ENCODE measurements around the gene STXBP6.

STXBP6 gene

GRCh38 chr14:25050269-25051150 lies 563 bp upstream of the STXBP6 start:
- Histone ChIP-seq H3K9me3 (ENCODE audit: control insufficient read depth, low read depth, low read length) (no peaks in the 10 kb centered on the region), H3K27ac (ENCODE audit: low read length) (no peak overlapping the region), H3K36me3 (ENCODE audit: control insufficient read depth, low read depth, low read length) (no peaks in the 10 kb centered on the region), H3K9ac (ENCODE audit: low read length) (no peak overlapping the region), H3K4me1 (ENCODE audit: control insufficient read depth, low read depth, low read length) (peaks cover 25% of the 10 kb centered on the region), H3K27me3 (ENCODE audit: control insufficient read depth, insufficient read depth, low read length) (peaks cover 64% of the 10 kb centered on the region), H3K4me3 (ENCODE audit: low read length) (peak overlapping the region; percentile 70)

- Histone ChIP-seq H3K4me1 (ENCODE audit: control insufficient read depth, low read depth, low read length) (peaks cover 25% of the 10 kb centered on the region), H3K4me3 (ENCODE audit: low read length) (peak overlapping the region; percentile 70), H3K27ac (ENCODE audit: low read length) (no peak overlapping the region), H3K9ac (ENCODE audit: low read length) (peak overlapping the region; percentile 52), H3K36me3 (ENCODE audit: control insufficient read depth, low read depth, low read length) (no peaks in the 10 kb centered on the region), H3K27me3 (ENCODE audit: control insufficient read depth, insufficient read depth, low read length) (peaks cover 64% of the 10 kb centered on the region), H3K9me3 (ENCODE audit: control insufficient read depth, low read depth, low read length) (no peaks in the 10 kb centered on the region)
Measured at GRCh38 chr14:25049093-25049567, 817 bp downstream of the STXBP6 start.

- Histone ChIP-seq H3K27ac (ENCODE audit: low read length) (no peak overlapping the region), H3K9me3 (ENCODE audit: control insufficient read depth, low read depth, low read length) (no peaks in the 10 kb centered on the region), H3K9ac (ENCODE audit: low read length) (no peak overlapping the region), H3K4me3 (ENCODE audit: low read length) (peak overlapping the region; percentile 70), H3K4me1 (ENCODE audit: control insufficient read depth, low read depth, low read length) (peaks cover 25% of the 10 kb centered on the region), H3K27me3 (ENCODE audit: control insufficient read depth, insufficient read depth, low read length) (peaks cover 64% of the 10 kb centered on the region), H3K36me3 (ENCODE audit: control insufficient read depth, low read depth, low read length) (no peaks in the 10 kb centered on the region)
Measured at GRCh38 chr14:25048170-25049016, 1.6 kb downstream of the STXBP6 start.

GRCh38 chr14:25046301-25046943 lies 3.5 kb downstream of the STXBP6 start:
- Histone ChIP-seq H3K27me3 (ENCODE audit: control insufficient read depth, insufficient read depth, low read length) (peaks cover 47% of the 10 kb centered on the region), H3K9ac (ENCODE audit: low read length) (no peak overlapping the region), H3K36me3 (ENCODE audit: control insufficient read depth, low read depth, low read length) (no peaks in the 10 kb centered on the region), H3K4me1 (ENCODE audit: control insufficient read depth, low read depth, low read length) (peaks cover 13% of the 10 kb centered on the region), H3K4me3 (ENCODE audit: low read length) (no peak overlapping the region), H3K27ac (ENCODE audit: low read length) (no peak overlapping the region), H3K9me3 (ENCODE audit: control insufficient read depth, low read depth, low read length) (no peaks in the 10 kb centered on the region)

GRCh38 chr14:25044106-25044698 lies 5.7 kb downstream of the STXBP6 start:
- H3K27ac ChIP-seq (ENCODE audit: low read length): no peak overlapping the region
- H3K9ac ChIP-seq (ENCODE audit: low read length): no peak overlapping the region
- peaks cover 6% of the 10 kb centered on the region for H3K4me1 ChIP-seq (ENCODE audit: control insufficient read depth, low read depth, low read length)
- H3K36me3 ChIP-seq (ENCODE audit: control insufficient read depth, low read depth, low read length): no peaks in the 10 kb centered on the region
- H3K4me3 ChIP-seq (ENCODE audit: low read length): no peak overlapping the region
- no peaks in the 10 kb centered on the region for H3K9me3 ChIP-seq (ENCODE audit: control insufficient read depth, low read depth, low read length)
- peaks cover 25% of the 10 kb centered on the region for H3K27me3 ChIP-seq (ENCODE audit: control insufficient read depth, insufficient read depth, low read length)

- Histone ChIP-seq H3K36me3 (ENCODE audit: control insufficient read depth, low read depth, low read length) (no peaks in the 10 kb centered on the region), H3K4me1 (ENCODE audit: control insufficient read depth, low read depth, low read length) (peaks cover 3% of the 10 kb centered on the region), H3K9me3 (ENCODE audit: control insufficient read depth, low read depth, low read length) (no peaks in the 10 kb centered on the region), H3K9ac (ENCODE audit: low read length) (no peak overlapping the region), H3K27me3 (ENCODE audit: control insufficient read depth, insufficient read depth, low read length) (peaks cover 10% of the 10 kb centered on the region), H3K4me3 (ENCODE audit: low read length) (no peak overlapping the region), H3K27ac (ENCODE audit: low read length) (no peak overlapping the region)
Measured at GRCh38 chr14:25042362-25043299, 7.3 kb downstream of the STXBP6 start.

- Histone ChIP-seq H3K36me3 (ENCODE audit: control insufficient read depth, low read depth, low read length) (no peaks in the 10 kb centered on the region), H3K4me1 (ENCODE audit: control insufficient read depth, low read depth, low read length) (peaks cover 3% of the 10 kb centered on the region), H3K4me3 (ENCODE audit: low read length) (no peak overlapping the region), H3K9ac (ENCODE audit: low read length) (no peak overlapping the region), H3K27me3 (ENCODE audit: control insufficient read depth, insufficient read depth, low read length) (peaks cover 2% of the 10 kb centered on the region), H3K9me3 (ENCODE audit: control insufficient read depth, low read depth, low read length) (no peaks in the 10 kb centered on the region), H3K27ac (ENCODE audit: low read length) (no peak overlapping the region)
Measured at GRCh38 chr14:25041898-25042297, 8.0 kb downstream of the STXBP6 start.

- H3K27ac ChIP-seq (ENCODE audit: low read length): no peak overlapping the region
- H3K9ac ChIP-seq (ENCODE audit: low read length): no peak overlapping the region
- no peaks in the 10 kb centered on the region for H3K9me3 ChIP-seq (ENCODE audit: control insufficient read depth, low read depth, low read length)
- H3K27me3 ChIP-seq (ENCODE audit: control insufficient read depth, insufficient read depth, low read length): no peaks in the 10 kb centered on the region
- H3K36me3 ChIP-seq (ENCODE audit: control insufficient read depth, low read depth, low read length): no peaks in the 10 kb centered on the region
- no peak overlapping the region for H3K4me3 ChIP-seq (ENCODE audit: low read length)
- peaks cover 3% of the 10 kb centered on the region for H3K4me1 ChIP-seq (ENCODE audit: control insufficient read depth, low read depth, low read length)
Measured at GRCh38 chr14:25041484-25041883, 8.5 kb downstream of the STXBP6 start.

GRCh38 chr14:25039933-25040332 lies 10.0 kb downstream of the STXBP6 start:
- no peak overlapping the region for H3K9ac ChIP-seq (ENCODE audit: low read length)
- H3K27me3 ChIP-seq (ENCODE audit: control insufficient read depth, insufficient read depth, low read length): no peaks in the 10 kb centered on the region
- no peak overlapping the region for H3K27ac ChIP-seq (ENCODE audit: low read length)
- peaks cover 3% of the 10 kb centered on the region for H3K4me1 ChIP-seq (ENCODE audit: control insufficient read depth, low read depth, low read length)
- H3K36me3 ChIP-seq (ENCODE audit: control insufficient read depth, low read depth, low read length): no peaks in the 10 kb centered on the region
- H3K4me3 ChIP-seq (ENCODE audit: low read length): no peak overlapping the region
- H3K9me3 ChIP-seq (ENCODE audit: control insufficient read depth, low read depth, low read length): no peaks in the 10 kb centered on the region

GRCh38 chr14:25038044-25038668 lies 11.8 kb downstream of the STXBP6 start:
- no peak overlapping the region for H3K9ac ChIP-seq (ENCODE audit: low read length)
- H3K36me3 ChIP-seq (ENCODE audit: control insufficient read depth, low read depth, low read length): no peaks in the 10 kb centered on the region
- no peaks in the 10 kb centered on the region for H3K27me3 ChIP-seq (ENCODE audit: control insufficient read depth, insufficient read depth, low read length)
- H3K4me3 ChIP-seq (ENCODE audit: low read length): no peak overlapping the region
- H3K4me1 ChIP-seq (ENCODE audit: control insufficient read depth, low read depth, low read length): peaks cover 3% of the 10 kb centered on the region
- no peaks in the 10 kb centered on the region for H3K9me3 ChIP-seq (ENCODE audit: control insufficient read depth, low read depth, low read length)
- no peak overlapping the region for H3K27ac ChIP-seq (ENCODE audit: low read length)
